GM12801 (cell line): Measurements from ENCODE around the gene C19orf73.

Source experiments
- CTCF ChIP-seq: IDR thresholded peaks from one replicate; pipeline ENCODE4 v1.5.1; 2011; ENCODE audit warnings: control low read depth; ENCODE audit not compliant: insufficient read length; ENCODE audit errors: extremely low read depth

Gene C19orf73

GRCh38 chr19:49157445-49158224 is 38.7 kb upstream of the C19orf73 start, which contains the start of gene TRPM4:
Gene TRPM4, plus strand, starts transcription at chr19:49157792. Its CDS starts 75 bp downstream, at chr19:49157867.
- TF ChIP-seq CTCF: no peak

GRCh38 chr19:49155820-49156346 is 36.9 kb upstream of the C19orf73 start:
- TF ChIP-seq CTCF: no peak

GRCh38 chr19:49155005-49155819 is 36.3 kb upstream of the C19orf73 start, which contains the start of gene HRC:
Gene HRC, minus strand, starts transcription at chr19:49155396. Its CDS starts 159 bp downstream, at chr19:49155237.
- no peak for TF ChIP-seq CTCF

GRCh38 chr19:49154279-49154678 is 35.3 kb upstream of the C19orf73 start:
- TF ChIP-seq CTCF: no peak

GRCh38 chr19:49153167-49153809 is 34.3 kb upstream of the C19orf73 start:
- no peak for TF ChIP-seq CTCF

GRCh38 chr19:49152119-49152550 is 33.2 kb upstream of the C19orf73 start:
- TF ChIP-seq CTCF: no peak
